HT1080 (cell line): ENCODE measurements around the gene OR1J2. TPM values are rescaled to one million over a fixed set of nuclear protein-coding genes. Genes with fewer than 3 reads are reported as not detected.

Experiments used
- DNase-seq: peaks from one replicate; pipeline ENCODE4 v3.0.0-alpha.2; 2015; ENCODE audit warnings: low read depth
- total RNA-seq: library from RNA; depleted of rRNA; stranded (reverse); fragments of >200 nt; shearing (Covaris generic); gene quantifications from 2 replicates; pipeline ENCODE4 v1.2.3, GENCODE V29; 2014; rRNA removed

Gene OR1J2
- total RNA-seq, 1 experiment from 2014 or later, result not detected

DNA sequence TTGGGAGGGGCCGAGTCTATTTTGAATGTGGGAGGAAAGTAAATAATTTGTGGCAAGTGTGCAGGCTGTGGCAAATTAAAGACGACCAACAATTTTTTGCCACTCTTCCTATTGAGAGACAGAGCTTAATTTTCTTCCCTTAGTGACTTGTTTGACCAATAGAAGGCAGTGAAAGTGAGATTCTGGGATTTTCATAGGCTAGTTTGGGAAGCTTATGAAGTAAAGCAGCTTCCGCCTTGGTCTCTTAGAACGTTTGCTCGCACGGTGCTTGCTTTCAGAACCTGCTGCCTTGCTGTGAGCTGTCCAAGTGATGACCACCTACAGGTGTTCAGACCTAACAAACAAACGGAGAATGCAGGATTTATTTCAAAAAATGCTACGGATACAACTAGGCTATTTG is 35.6 kb downstream of the OR1J2 start:
- DNase-seq, result peak; percentile 17

DNA sequence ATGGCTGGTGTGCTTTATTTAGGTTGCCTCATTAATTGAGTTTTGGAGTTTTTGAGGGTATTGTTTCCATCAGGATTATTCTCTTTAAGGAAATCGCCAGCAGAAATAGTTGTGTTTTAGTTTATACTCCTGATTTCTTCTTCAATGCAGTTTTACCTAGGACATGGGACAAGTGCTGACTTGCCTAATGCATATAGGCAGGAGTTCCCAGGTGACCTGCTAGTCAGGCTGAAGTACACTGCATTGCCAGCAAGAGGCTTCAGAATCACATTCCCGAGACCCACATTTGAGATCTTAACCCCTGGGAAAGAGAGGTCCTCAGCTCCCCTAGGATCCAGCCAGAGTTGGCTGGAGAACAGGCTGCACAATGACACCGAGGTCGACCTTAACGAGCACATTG is 40.8 kb downstream of the OR1J2 start:
- DNase-seq, result no peak

DNA sequence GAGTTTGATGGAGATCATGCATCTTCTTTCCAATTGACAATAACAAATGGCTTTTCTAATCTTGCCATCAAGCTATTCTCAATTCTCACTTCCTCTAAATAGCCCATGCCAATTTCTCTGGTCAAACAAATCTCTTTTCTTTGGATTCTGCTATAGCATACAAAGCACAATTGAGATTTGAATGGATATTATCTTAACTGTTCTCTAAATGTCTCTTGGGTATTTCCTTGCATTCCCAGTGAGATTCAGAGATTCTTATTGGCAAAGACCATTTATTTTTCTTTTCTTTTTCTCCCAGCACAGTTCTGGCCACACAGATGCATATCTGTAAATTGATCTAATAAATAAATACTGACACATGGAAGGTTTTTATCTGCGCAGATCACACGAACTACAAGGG is 42.2 kb downstream of the OR1J2 start, which contains the start of gene OR1N2:
TSS of gene OR1N2 (plus strand) at position 301 of the 400 bp plus-strand sequence. CDS start 100 bp downstream, outside the sequence.
- DNase-seq, result no peak

Other genes with a start within 250 kb of the OR1J2 start
- gene RBM18, start 246.0 kb upstream of the OR1J2 start, total RNA-seq, result 12.7 and 12.8 TPM in 2 replicates
- 65.7 and 91.5 TPM in 2 replicates for gene MRRF, start 245.9 kb upstream of the OR1J2 start, total RNA-seq
- 0.07 and 0.24 TPM in 2 replicates for gene PTGS1, start 139.8 kb upstream of the OR1J2 start, total RNA-seq
- not detected in 2 replicates for gene OR1J1, start 32.9 kb upstream of the OR1J2 start, total RNA-seq
- gene OR1J4, start 8.3 kb downstream of the OR1J2 start, total RNA-seq, result not detected in 2 replicates
- not detected in 2 replicates for gene OR1N1, start 16.5 kb downstream of the OR1J2 start, total RNA-seq
- gene OR1N2, start 42.3 kb downstream of the OR1J2 start, total RNA-seq, result not detected in 2 replicates
- not detected in 2 replicates for gene OR1L8, start 72.6 kb downstream of the OR1J2 start, total RNA-seq
- not detected in 2 replicates for gene OR1Q1, start 103.9 kb downstream of the OR1J2 start, total RNA-seq
- not detected in 2 replicates for gene OR1B1, start 146.8 kb downstream of the OR1J2 start, total RNA-seq
- not detected in 2 replicates for gene OR1L1, start 150.9 kb downstream of the OR1J2 start, total RNA-seq
- not detected in 2 replicates for gene OR1L3, start 164.3 kb downstream of the OR1J2 start, total RNA-seq
- not detected in 2 replicates for gene OR1L4, start 213.2 kb downstream of the OR1J2 start, total RNA-seq
- not detected in 2 replicates for gene OR1L6, start 231.5 kb downstream of the OR1J2 start, total RNA-seq